ENCODE measurements around the gene CNTN1. TPM values are rescaled to one million over a fixed set of nuclear protein-coding genes. Genes with fewer than 3 reads are reported as not detected.

CNTN1 gene
- total RNA-seq, 1 donor from 2014 or later = 543 TPM

DNA sequence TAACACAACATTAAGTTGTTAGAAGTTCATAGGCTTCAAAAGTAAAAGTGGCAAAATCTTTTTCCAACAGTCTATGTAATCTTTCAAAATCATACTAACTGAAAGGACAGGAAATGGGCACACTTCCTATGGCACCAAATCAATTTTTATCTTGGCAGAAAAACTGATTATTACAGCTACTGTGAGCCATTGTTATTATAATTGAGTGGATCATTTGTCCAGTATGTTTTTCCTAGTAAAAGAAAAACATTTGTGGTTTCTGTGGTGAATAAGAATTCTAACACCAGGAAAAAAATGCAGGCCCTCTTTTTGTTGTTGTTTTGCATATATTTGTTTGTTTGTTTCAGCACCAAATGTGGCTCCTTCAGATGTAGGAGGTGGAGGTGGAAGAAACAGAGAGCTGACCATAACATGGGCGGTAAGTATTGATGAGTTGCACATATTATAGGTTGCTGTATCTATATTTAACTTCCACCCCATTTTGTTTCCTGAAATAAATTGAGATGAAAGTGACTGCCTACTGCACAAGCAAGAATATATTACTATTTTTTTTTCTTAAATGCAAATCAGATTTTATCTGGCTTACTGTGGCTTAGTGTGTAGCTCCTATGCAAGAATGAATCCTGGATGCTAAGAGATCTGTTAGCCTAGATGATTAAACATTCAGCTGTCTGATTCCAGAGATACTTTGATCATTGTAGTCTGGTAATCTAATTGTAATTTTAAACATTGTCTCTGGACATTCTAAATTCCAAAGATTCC is 321.8 kb downstream of the CNTN1 start:
- no peak for DNase-seq (ENCODE audit: low spot score in 2 of 2)
- FAIRE-seq = no peak

DNA sequence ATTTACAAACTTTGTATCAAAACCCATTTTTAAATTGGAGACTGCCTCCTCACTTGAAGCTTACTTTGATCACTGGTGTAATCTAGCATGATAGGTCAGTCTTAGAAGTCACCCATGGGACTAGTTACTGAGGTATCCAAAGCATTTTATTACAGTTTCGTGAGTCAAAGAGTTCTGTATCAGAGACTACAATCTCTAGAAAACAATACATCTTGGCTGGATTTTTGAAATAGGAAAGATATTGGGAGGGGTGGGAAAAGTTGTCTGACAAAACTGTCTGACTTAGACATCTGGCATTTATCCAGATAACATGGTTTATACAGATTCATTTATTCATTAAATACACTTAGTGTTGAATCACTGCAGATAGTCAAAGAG is 322.4 kb downstream of the CNTN1 start:
- FAIRE-seq = no peak
- DNase-seq (ENCODE audit: low spot score in 2 of 2) = no peak

GRCh38 chr12:41018010-41018409 is 325.8 kb downstream of the CNTN1 start:
- FAIRE-seq = no peak
- DNase-seq (ENCODE audit: low spot score in 2 of 2) = no peak

DNA sequence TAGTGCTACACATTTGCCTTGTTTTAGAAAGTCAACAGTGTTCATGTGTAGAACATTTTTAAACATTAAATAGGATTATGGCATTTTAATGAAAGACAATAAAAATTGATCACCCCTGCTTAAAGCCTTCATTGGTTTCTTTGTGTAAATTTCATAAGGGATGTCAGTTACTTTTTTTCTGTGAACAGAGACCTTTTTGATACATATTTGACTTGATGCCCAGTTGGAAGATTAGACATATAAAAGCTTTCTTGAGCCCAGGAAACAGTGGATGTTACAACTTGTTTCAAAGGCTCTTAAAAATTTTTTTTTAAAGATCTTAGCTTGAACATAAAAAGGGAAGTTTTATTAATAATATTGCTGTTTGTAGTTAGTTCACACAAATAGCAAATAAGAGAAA is 327.2 kb downstream of the CNTN1 start:
- DNase-seq (ENCODE audit: low spot score in 2 of 2) = no peak
- FAIRE-seq = peak; percentile 50

DNA sequence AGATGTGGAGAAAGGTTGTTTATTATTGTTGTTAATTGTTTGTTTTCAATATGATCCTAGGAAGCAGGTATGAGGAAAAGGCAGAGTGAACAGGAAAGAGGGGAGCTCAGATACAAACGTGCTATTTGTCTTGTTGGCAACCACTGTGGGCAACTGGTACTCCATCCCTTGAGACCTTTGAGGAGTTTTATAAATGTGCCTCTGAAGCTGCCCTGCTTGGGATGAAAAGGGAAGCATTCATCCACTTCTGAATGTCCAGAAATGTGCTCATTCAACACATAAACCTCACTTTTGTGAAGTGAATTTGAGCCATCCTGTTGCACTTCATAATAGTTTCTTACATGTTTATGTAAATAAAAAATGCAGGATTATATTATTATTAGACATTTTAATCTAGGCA is 331.6 kb downstream of the CNTN1 start:
- no peak for FAIRE-seq
- DNase-seq (ENCODE audit: low spot score in 2 of 2) = no peak

- DNase-seq (ENCODE audit: low spot score in 2 of 2) (no peak), FAIRE-seq (no peak)
Observed at GRCh38 chr12:41026151-41026550, 333.9 kb downstream of the CNTN1 start.

GRCh38 chr12:41032386-41032785 is 340.1 kb downstream of the CNTN1 start:
- FAIRE-seq = no peak
- DNase-seq (ENCODE audit: low spot score in 2 of 2) = no peak

GRCh38 chr12:41034686-41035085 is 342.4 kb downstream of the CNTN1 start:
- FAIRE-seq (no peak), DNase-seq (ENCODE audit: low spot score in 2 of 2) (no peak)

- FAIRE-seq = no peak
- DNase-seq (ENCODE audit: low spot score in 2 of 2) = no peak
Observed at GRCh38 chr12:41039461-41039860, 347.2 kb downstream of the CNTN1 start.

- DNase-seq (ENCODE audit: low spot score in 2 of 2) (no peak), FAIRE-seq (no peak)
Observed at GRCh38 chr12:41045509-41045908, 353.3 kb downstream of the CNTN1 start.

DNA sequence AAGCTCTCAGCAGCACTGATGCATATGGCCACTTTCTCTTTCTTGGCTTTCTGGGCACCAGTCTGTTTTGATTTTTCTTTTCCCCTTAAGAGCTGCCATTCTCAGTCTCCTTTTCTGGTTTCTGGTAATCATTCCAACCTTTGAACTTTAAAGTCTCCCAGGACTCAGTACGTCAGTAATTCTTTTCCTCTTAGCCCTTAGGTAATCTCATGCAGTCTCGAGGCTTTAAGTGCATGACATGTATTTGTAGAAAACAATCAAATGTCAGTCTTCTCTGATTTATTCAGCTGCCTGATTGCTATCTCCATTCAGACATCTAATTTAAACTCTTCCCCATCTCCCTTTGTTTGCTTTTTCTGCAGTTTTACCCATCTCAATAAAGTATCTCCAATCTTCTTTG is 356.8 kb downstream of the CNTN1 start:
- no peak for FAIRE-seq
- no peak for DNase-seq (ENCODE audit: low spot score in 2 of 2)

DNA sequence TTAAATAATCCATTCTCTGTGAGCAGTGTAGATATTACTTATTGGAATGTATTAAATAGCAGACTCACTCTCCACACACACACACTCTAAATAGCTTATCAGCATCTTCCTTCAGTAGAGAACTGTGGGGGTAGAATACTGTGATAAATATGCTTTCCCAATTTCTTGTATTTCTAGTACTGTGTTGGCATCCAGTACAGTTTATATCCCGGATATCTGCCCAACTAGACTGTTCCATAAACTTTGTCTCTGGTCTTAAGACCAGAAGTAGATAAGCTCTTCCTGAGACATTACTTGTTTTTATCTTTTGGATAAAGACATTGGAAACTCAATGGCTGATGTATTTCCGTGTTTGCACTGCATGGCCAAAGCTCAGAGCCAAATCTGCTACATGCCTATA is 359.7 kb downstream of the CNTN1 start:
- DNase-seq (ENCODE audit: low spot score in 2 of 2) (no peak), FAIRE-seq (no peak)

GRCh38 chr12:41052441-41052840 is 360.2 kb downstream of the CNTN1 start:
- DNase-seq (ENCODE audit: low spot score in 2 of 2) (no peak), FAIRE-seq (no peak)

DNA sequence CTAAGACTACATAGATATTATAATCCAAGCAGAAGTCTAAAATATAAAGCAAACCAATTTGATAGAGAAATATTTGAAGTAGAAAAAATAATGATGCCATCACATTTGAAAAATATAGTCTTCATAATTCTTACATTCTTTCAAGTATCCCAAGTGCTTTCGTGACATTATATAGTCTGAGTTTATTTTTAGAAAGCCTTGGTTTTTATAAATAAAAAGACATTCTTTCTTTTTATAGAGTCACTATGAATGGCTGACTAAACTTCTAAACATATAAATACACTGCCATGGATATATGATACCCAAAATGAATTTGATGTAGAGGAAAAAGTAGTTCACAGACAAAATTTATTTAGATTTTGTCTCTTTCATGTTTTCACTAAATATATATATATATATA is 360.8 kb downstream of the CNTN1 start:
- FAIRE-seq (no peak), DNase-seq (ENCODE audit: low spot score in 2 of 2) (no peak)

DNA sequence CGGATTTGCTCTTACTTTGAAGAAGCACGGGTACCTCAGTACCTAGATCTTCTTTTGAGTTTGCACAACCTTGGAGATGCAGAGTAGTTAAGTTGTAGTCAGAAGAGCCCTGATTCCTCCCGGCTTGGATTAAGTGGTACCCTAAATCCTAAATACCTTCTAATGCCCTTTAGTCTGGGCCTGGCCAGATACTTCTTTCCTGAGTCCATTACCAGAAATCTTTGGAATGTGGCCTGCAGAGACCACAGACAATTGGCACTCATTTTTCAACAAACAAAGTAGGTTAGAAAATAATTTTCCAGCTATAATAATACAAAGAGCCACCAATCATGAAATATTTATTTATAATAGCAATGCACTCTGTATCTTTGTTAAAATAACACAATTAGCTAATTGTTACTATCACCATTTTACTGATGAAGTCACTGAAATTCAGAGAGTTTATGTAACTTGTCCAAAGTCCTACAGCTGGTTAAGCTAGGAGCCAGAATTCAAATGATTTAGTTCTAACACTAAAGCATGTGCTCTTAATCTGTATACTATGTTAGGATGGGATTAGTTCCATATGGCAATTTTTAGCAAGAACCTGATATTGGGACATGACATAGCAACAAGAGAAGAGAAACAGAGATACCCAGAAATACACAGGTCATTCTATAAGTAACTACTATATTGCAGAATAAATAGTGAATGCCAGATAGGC is 363.8 kb downstream of the CNTN1 start:
- no peak for DNase-seq (ENCODE audit: low spot score in 2 of 2)
- FAIRE-seq = no peak

DNA sequence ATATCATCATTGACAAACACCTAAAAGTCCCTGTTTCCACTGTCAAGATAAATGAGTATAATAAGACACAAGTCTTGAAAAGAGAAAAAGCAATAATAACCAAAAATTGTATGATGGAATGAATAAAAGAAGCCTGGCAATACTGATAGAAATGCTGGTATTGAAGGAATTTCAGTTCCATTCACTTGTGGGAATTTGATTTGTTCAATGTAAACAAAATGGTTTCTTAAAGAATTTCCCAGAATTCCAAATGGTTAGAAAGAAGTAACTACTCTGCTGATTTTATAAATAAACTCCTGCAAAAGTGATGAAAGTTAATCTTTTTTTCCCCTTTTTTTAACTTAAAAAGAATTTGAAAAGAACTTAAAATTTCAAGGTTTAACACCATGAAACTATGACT is 366.0 kb downstream of the CNTN1 start:
- FAIRE-seq (no peak), DNase-seq (ENCODE audit: low spot score in 2 of 2) (no peak)

GRCh38 chr12:41061192-41061591 is 369.0 kb downstream of the CNTN1 start:
- no peak for FAIRE-seq
- no peak for DNase-seq (ENCODE audit: low spot score in 2 of 2)

DNA sequence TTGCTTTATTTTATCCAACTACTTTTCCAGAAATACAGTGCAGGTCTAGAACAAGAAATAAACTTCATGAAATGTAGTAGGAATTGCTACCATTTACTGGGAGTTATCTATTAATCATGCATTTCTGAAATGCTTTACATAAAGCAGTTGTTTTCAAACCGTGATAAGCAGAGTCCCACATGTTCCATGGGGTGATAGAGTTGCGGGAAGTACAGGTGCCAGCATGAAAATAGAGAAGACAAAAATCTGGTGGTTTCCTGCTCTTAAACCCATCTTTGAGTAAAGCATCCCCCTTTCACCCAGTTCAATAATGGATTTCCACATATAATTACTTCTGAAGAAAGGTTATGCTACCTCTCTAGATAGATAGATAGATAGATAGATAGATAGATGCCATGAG is 372.2 kb downstream of the CNTN1 start:
- no peak for FAIRE-seq
- no peak for DNase-seq (ENCODE audit: low spot score in 2 of 2)

- FAIRE-seq (no peak), DNase-seq (ENCODE audit: low spot score in 2 of 2) (no peak)
Observed at GRCh38 chr12:41067941-41068645, 375.9 kb downstream of the CNTN1 start.

DNA sequence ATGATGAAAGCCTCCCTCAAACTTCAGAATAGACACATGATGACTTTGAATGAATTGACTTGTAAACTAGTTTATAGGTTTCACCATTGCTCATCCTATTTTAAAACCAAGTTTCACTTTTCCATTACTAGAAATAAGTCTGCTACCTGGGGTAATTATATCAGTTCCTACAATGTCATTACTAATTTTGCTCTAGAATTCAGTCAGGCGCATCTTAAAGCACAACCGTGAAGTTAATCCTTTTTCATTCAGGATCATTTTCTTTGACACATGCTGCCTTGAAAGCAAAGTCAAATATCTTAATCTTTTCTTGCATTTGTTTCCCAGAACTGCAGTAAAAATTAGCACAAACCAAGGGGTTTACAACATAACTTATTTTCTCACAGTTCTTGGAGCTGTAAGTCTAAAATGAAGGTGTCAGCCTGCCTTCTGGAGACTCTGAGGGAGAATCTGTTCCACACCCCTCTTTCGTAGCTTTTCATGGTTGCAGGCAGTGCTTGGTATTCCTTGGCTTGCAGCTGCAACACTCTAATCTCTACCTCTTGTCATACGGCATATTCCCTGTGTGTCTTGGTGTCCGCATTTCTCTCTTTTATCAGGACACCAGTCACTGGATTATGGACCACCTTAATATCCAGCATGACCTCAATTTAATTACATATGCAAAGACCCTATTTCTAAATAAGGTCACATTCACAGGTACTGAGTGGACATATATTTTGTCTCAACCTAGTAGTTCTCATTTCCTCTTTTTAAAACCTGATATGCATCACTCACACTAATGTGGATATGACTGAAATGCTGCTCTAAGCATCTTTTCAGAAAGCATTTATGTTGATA is 381.6 kb downstream of the CNTN1 start:
- no peak for FAIRE-seq
- no peak for DNase-seq (ENCODE audit: low spot score in 2 of 2)

- no peak for DNase-seq (ENCODE audit: low spot score in 2 of 2)
Observed at GRCh38 chr12:41074473-41074769, 382.2 kb downstream of the CNTN1 start.

More at GRCh38 chr12:41074473-41074769, 382.2 kb downstream of the CNTN1 start:
- FAIRE-seq = no peak

Measured in frontal cortex (tissue), 4 donors.